HEK293 (cell line): Measurements from ENCODE around the gene TUT1.

ENCODE experiments used
- KLF10 ChIP-seq: fragments of 450-650 bp; IDR thresholded peaks from 2 replicates; pipeline ENCODE4 v1.5.1; 2018; ENCODE audit warnings: missing biosample characterization, mild to moderate bottlenecking, missing genetic modification characterization
- TCF7L2 ChIP-seq: IDR thresholded peaks from 2 replicates; pipeline ENCODE4 v1.6.1; 2011; ENCODE audit warnings: low read depth, mild to moderate bottlenecking, inconsistent platforms, low read length, moderate library complexity, borderline replicate concordance
- YY2 ChIP-seq: fragments of 450-650 bp; formaldehyde crosslinking; IDR thresholded peaks from 2 replicates; pipeline ENCODE4 v1.5.1; 2016; ENCODE audit warnings: missing biosample characterization, missing genetic modification characterization
- ZEB2 ChIP-seq: fragments of 450-650 bp; formaldehyde crosslinking; IDR thresholded peaks from 2 replicates; pipeline ENCODE4 v1.5.1; 2016; ENCODE audit warnings: missing biosample characterization, missing genetic modification characterization
- ZFP37 ChIP-seq: fragments of 450-650 bp; formaldehyde crosslinking; IDR thresholded peaks from 2 replicates; pipeline ENCODE4 v1.5.1; 2016; ENCODE audit warnings: missing biosample characterization, missing genetic modification characterization
- ZIC2 ChIP-seq: fragments of 450-650 bp; formaldehyde crosslinking; IDR thresholded peaks from 2 replicates; pipeline ENCODE4 v1.5.1; 2016; ENCODE audit warnings: missing biosample characterization, missing genetic modification characterization
- ZNF155 ChIP-seq: fragments of 450-650 bp; formaldehyde crosslinking; IDR thresholded peaks from 2 replicates; pipeline ENCODE4 v1.5.1; 2016; ENCODE audit warnings: missing biosample characterization, missing genetic modification characterization
- ZNF248 ChIP-seq: fragments of 450-650 bp; formaldehyde crosslinking; IDR thresholded peaks from 2 replicates; pipeline ENCODE4 v1.5.1; 2017; ENCODE audit warnings: missing biosample characterization, missing genetic modification characterization
- ZNF341 ChIP-seq: fragments of 450-650 bp; formaldehyde crosslinking; IDR thresholded peaks from 2 replicates; pipeline ENCODE4; 2016; ENCODE audit warnings: low read depth, missing biosample characterization, missing genetic modification characterization
- ZNF37A ChIP-seq: fragments of 450-650 bp; IDR thresholded peaks from 2 replicates; pipeline ENCODE4 v1.5.1; 2018; ENCODE audit warnings: missing biosample characterization, missing genetic modification characterization
- ZNF394 ChIP-seq: fragments of 450-650 bp; formaldehyde crosslinking; IDR thresholded peaks from 2 replicates; pipeline ENCODE4 v1.5.1; 2016; ENCODE audit warnings: missing biosample characterization, missing genetic modification characterization, mild to moderate bottlenecking, moderate library complexity, borderline replicate concordance
- ZNF404 ChIP-seq: fragments of 450-650 bp; formaldehyde crosslinking; IDR thresholded peaks from 2 replicates; pipeline ENCODE4 v1.5.1; 2017; ENCODE audit warnings: missing biosample characterization, missing genetic modification characterization
- ZNF514 ChIP-seq: fragments of 450-650 bp; formaldehyde crosslinking; IDR thresholded peaks from 2 replicates; pipeline ENCODE4 v1.5.1; 2016; ENCODE audit warnings: missing biosample characterization, missing genetic modification characterization
- ZNF521 ChIP-seq: fragments of 450-650 bp; formaldehyde crosslinking; IDR thresholded peaks from 2 replicates; pipeline ENCODE4 v1.5.1; 2017; ENCODE audit warnings: missing biosample characterization, mild to moderate bottlenecking, missing genetic modification characterization
- ZNF530 ChIP-seq: fragments of 450-650 bp; formaldehyde crosslinking; IDR thresholded peaks from 2 replicates; pipeline ENCODE4 v1.5.1; 2016; ENCODE audit warnings: low read depth, missing biosample characterization, missing genetic modification characterization
- ZNF544 ChIP-seq: fragments of 450-650 bp; formaldehyde crosslinking; IDR thresholded peaks from 2 replicates; pipeline ENCODE4 v1.5.0; 2017; ENCODE audit warnings: missing biosample characterization, missing genetic modification characterization
- ZNF548 ChIP-seq: fragments of 450-650 bp; formaldehyde crosslinking; IDR thresholded peaks from 2 replicates; pipeline ENCODE4 v1.5.1; 2016; ENCODE audit warnings: missing biosample characterization, missing genetic modification characterization
- ZNF585B ChIP-seq: fragments of 450-650 bp; formaldehyde crosslinking; IDR thresholded peaks from 2 replicates; pipeline ENCODE4 v1.5.1; 2016; ENCODE audit warnings: missing biosample characterization, missing genetic modification characterization
- ZNF621 ChIP-seq: fragments of 450-650 bp; formaldehyde crosslinking; IDR thresholded peaks from 2 replicates; pipeline ENCODE4 v1.5.1; 2017; ENCODE audit warnings: missing biosample characterization, missing genetic modification characterization
- ZNF626 ChIP-seq: fragments of 450-650 bp; sonication (Bioruptor Pico); formaldehyde crosslinking; IDR thresholded peaks from 2 replicates; pipeline ENCODE4 v1.5.1; 2018; ENCODE audit warnings: missing biosample characterization, missing genetic modification characterization, inconsistent platforms
- ZNF664 ChIP-seq: fragments of 450-650 bp; formaldehyde crosslinking; IDR thresholded peaks from 2 replicates; pipeline ENCODE4 v1.5.1; 2016; ENCODE audit warnings: missing biosample characterization, missing genetic modification characterization
- ZNF837 ChIP-seq: fragments of 450-650 bp; formaldehyde crosslinking; IDR thresholded peaks from 2 replicates; pipeline ENCODE4 v1.5.1; 2016; ENCODE audit warnings: missing biosample characterization, missing genetic modification characterization
- TF ChIP-seq, protein P1 (sequence below): fragments of 450-650 bp; formaldehyde crosslinking; IDR thresholded peaks from 2 replicates; pipeline ENCODE4 v1.5.1; 2016; ENCODE audit warnings: missing biosample characterization, missing genetic modification characterization, borderline replicate concordance
- TF ChIP-seq, protein P2 (sequence below): fragments of 450-650 bp; formaldehyde crosslinking; IDR thresholded peaks from 2 replicates; pipeline ENCODE4 v1.5.1; 2016; ENCODE audit warnings: missing biosample characterization, missing genetic modification characterization
- TF ChIP-seq, protein P3 (sequence below): fragments of 450-650 bp; formaldehyde crosslinking; optimal IDR thresholded peaks from 2 replicates; pipeline ENCODE3; 2016; ENCODE audit warnings: missing biosample characterization, mild to moderate bottlenecking, missing genetic modification characterization
- TF ChIP-seq, protein P4 (sequence below): fragments of 450-650 bp; formaldehyde crosslinking; IDR thresholded peaks from 2 replicates; pipeline ENCODE4 v1.5.1; 2016; ENCODE audit warnings: missing biosample characterization, missing genetic modification characterization
- TF ChIP-seq, protein P5 (sequence below): fragments of 450-650 bp; formaldehyde crosslinking; conservative IDR thresholded peaks from 2 replicates; pipeline ENCODE4 v1.5.1; 2016; ENCODE audit warnings: low read depth, missing biosample characterization, missing genetic modification characterization
- TF ChIP-seq, protein P6 (sequence below): fragments of 450-650 bp; formaldehyde crosslinking; IDR thresholded peaks from 2 replicates; pipeline ENCODE4 v1.5.1; 2016; ENCODE audit warnings: missing biosample characterization, missing genetic modification characterization

Gene TUT1

DNA sequence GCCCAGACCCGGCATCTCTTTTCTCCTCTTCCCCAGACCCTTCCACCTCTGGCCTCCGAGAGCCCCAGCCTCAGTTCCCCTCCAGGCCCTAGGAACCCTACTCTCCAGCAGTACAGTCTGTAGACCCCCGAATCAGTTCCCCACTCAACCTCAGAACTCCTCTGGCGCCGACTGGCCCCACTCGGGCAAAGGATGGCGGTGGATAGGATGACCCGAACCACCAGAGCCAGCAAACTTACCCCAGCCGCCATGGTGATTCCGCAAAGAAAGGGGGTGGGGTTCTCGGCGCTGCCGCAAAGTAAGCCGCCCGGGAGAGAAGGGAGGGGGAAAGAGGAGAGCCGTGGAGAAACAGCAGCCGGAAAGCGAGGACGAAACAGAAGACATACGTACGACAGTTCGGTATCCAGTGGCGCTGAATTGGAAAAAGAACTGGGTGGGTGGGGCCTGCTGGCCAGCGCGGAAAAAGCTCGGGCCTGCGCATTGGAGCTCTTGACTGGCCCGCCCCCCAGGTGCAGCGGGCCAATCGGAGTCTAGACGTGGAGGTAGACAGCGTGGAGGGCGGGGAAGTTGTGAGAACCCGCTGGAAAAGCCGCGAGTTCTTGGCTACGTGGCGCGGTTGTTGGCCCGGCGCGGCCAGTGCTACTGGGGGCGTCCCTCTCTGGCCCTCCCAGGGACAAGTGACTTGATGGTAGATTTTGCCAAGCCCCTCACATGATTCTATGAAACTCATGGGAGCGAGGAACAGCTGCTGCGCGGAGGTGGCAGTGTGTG, 17.5 kb downstream of the TUT1 start, which contains the start of gene EEF1G (continued):
- TF ChIP-seq, protein P1, sequence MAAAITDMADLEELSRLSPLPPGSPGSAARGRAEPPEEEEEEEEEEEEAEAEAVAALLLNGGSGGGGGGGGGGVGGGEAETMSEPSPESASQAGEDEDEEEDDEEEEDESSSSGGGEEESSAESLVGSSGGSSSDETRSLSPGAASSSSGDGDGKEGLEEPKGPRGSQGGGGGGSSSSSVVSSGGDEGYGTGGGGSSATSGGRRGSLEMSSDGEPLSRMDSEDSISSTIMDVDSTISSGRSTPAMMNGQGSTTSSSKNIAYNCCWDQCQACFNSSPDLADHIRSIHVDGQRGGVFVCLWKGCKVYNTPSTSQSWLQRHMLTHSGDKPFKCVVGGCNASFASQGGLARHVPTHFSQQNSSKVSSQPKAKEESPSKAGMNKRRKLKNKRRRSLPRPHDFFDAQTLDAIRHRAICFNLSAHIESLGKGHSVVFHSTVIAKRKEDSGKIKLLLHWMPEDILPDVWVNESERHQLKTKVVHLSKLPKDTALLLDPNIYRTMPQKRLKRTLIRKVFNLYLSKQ, result no peak
- no peak for TF ChIP-seq ZNF548 (tag by site-specific recombination)
- TF ChIP-seq ZNF155, result no peak
- TF ChIP-seq ZNF514 (tag by site-specific recombination), result no peak
- no peak for TF ChIP-seq ZNF248 (tag by site-specific recombination)
- TF ChIP-seq, protein P2, sequence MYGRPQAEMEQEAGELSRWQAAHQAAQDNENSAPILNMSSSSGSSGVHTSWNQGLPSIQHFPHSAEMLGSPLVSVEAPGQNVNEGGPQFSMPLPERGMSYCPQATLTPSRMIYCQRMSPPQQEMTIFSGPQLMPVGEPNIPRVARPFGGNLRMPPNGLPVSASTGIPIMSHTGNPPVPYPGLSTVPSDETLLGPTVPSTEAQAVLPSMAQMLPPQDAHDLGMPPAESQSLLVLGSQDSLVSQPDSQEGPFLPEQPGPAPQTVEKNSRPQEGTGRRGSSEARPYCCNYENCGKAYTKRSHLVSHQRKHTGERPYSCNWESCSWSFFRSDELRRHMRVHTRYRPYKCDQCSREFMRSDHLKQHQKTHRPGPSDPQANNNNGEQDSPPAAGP (tag by site-specific recombination), result peak; percentile 32; the same call in 1 of the 2 replicates
- TF ChIP-seq ZNF544, result no peak
- TF ChIP-seq, protein P3, sequence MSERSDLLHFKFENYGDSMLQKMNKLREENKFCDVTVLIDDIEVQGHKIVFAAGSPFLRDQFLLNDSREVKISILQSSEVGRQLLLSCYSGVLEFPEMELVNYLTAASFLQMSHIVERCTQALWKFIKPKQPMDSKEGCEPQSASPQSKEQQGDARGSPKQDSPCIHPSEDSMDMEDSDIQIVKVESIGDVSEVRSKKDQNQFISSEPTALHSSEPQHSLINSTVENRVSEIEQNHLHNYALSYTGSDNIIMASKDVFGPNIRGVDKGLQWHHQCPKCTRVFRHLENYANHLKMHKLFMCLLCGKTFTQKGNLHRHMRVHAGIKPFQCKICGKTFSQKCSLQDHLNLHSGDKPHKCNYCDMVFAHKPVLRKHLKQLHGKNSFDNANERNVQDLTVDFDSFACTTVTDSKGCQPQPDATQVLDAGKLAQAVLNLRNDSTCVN (tag by site-specific recombination), result peak; percentile 32
- peak; percentile 61 for TF ChIP-seq ZNF341
- peak; percentile 84 for TF ChIP-seq YY2 (tag by site-specific recombination)
- no peak for TF ChIP-seq ZNF404 (tag by site-specific recombination)
- no peak for TF ChIP-seq ZNF664 (tag by site-specific recombination)
- no peak; the same call in 1 of the 2 replicates for TF ChIP-seq ZFP37
- no peak for TF ChIP-seq ZIC2 (tag by site-specific recombination)
- TF ChIP-seq, protein P4, sequence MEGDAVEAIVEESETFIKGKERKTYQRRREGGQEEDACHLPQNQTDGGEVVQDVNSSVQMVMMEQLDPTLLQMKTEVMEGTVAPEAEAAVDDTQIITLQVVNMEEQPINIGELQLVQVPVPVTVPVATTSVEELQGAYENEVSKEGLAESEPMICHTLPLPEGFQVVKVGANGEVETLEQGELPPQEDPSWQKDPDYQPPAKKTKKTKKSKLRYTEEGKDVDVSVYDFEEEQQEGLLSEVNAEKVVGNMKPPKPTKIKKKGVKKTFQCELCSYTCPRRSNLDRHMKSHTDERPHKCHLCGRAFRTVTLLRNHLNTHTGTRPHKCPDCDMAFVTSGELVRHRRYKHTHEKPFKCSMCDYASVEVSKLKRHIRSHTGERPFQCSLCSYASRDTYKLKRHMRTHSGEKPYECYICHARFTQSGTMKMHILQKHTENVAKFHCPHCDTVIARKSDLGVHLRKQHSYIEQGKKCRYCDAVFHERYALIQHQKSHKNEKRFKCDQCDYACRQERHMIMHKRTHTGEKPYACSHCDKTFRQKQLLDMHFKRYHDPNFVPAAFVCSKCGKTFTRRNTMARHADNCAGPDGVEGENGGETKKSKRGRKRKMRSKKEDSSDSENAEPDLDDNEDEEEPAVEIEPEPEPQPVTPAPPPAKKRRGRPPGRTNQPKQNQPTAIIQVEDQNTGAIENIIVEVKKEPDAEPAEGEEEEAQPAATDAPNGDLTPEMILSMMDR (tag by site-specific recombination), result no peak
- TF ChIP-seq ZNF530 (tag by site-specific recombination), result no peak
- TF ChIP-seq ZNF394 (tag by site-specific recombination), result no peak; the same call in 1 of the 2 replicates
- TF ChIP-seq, protein P5, sequence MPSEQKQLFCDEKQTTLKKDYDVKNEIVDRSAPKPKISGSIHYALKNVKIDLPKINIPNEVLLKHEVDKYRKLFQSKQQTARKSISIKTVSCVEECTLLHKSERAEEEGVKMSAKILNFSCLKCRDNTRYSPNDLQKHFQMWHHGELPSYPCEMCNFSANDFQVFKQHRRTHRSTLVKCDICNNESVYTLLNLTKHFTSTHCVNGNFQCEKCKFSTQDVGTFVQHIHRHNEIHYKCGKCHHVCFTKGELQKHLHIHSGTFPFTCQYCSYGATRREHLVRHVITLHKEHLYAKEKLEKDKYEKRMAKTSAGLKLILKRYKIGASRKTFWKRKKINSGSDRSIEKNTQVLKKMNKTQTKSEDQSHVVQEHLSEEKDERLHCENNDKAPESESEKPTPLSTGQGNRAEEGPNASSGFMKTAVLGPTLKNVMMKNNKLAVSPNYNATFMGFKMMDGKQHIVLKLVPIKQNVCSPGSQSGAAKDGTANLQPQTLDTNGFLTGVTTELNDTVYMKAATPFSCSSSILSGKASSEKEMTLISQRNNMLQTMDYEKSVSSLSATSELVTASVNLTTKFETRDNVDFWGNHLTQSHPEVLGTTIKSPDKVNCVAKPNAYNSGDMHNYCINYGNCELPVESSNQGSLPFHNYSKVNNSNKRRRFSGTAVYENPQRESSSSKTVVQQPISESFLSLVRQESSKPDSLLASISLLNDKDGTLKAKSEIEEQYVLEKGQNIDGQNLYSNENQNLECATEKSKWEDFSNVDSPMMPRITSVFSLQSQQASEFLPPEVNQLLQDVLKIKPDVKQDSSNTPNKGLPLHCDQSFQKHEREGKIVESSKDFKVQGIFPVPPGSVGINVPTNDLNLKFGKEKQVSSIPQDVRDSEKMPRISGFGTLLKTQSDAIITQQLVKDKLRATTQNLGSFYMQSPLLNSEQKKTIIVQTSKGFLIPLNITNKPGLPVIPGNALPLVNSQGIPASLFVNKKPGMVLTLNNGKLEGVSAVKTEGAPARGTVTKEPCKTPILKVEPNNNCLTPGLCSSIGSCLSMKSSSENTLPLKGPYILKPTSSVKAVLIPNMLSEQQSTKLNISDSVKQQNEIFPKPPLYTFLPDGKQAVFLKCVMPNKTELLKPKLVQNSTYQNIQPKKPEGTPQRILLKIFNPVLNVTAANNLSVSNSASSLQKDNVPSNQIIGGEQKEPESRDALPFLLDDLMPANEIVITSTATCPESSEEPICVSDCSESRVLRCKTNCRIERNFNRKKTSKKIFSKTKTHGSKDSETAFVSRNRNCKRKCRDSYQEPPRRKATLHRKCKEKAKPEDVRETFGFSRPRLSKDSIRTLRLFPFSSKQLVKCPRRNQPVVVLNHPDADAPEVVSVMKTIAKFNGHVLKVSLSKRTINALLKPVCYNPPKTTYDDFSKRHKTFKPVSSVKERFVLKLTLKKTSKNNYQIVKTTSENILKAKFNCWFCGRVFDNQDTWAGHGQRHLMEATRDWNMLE (tag by site-specific recombination), result no peak
- TF ChIP-seq ZNF626 (tag by site-specific recombination), result no peak
- no peak for TF ChIP-seq ZNF521 (tag by site-specific recombination)
- TF ChIP-seq ZNF621, result no peak
- TF ChIP-seq KLF10 (tag by site-specific recombination), result peak; percentile 57; the same call in 1 of the 2 replicates
- TF ChIP-seq ZNF585B (tag by site-specific recombination), result no peak
- no peak for TF ChIP-seq TCF7L2
- TF ChIP-seq ZEB2 (tag by site-specific recombination), result peak; percentile 13; the same call in 1 of the 2 replicates
- no peak for TF ChIP-seq ZNF37A (tag by site-specific recombination)
- TF ChIP-seq ZNF837, result no peak
- TF ChIP-seq, protein P6, sequence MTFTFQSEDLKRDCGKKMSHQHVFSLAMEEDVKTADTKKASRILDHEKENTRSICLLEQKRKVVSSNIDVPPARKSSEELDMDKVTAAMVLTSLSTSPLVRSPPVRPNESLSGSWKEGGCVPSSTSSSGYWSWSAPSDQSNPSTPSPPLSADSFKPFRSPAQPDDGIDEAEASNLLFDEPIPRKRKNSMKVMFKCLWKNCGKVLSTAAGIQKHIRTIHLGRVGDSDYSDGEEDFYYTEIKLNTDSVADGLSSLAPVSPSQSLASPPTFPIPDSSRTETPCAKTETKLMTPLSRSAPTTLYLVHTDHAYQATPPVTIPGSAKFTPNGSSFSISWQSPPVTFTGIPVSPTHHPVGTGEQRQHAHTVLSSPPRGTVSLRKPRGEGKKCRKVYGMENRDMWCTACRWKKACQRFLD, result no peak
